OCI-LY3 (cell line): ENCODE measurements around the gene CAMK1.

Experiments used
- CTCF ChIP-seq: fragments of 200-600, 300-600 bp; sonication (generic); IDR thresholded peaks from 2 replicates; pipeline ENCODE4 v1.5.1; 2014; ENCODE audit warnings: antibody characterized with exemption, low read length, low read depth
- EZH2phosphoT487 ChIP-seq: fragments of 200-600 bp; shearing (Covaris generic); IDR thresholded peaks from 2 replicates; pipeline ENCODE4 v1.6.1; 2018; ENCODE audit warnings: antibody characterized with exemption, mixed run types, low read depth

GRCh38 chr3:9739181-9739580 lies 30.6 kb downstream of the CAMK1 start:
- TF ChIP-seq CTCF (no peak), EZH2phosphoT487 (no peak)
